ENCODE measurements around the gene TOP3A.

GRCh38 chr17:18229254-18229653, 85.5 kb downstream of the TOP3A start:
- TF ChIP-seq MAX (IDR thresholded peaks at IDR 0.05; ENCODE audit: low read depth, low read length) (no peak), POLR2A (IDR thresholded peaks at IDR 0.05; ENCODE audit: extremely low read depth, insufficient read length) (no peak), CTCF (IDR thresholded peaks at IDR 0.05; ENCODE audit: low read depth, low read length) (no peak)

Measured in NB4 (cell line).